Measurements from ENCODE around the gene CRYBG1. TPM values are rescaled to one million over a fixed set of nuclear protein-coding genes. Genes with fewer than 3 reads are reported as not detected.

The CRYBG1 gene
- polyA plus RNA-seq, 1 donor (not counting 4 experiments of a cell fraction or from before 2014, with no cell fraction given), result 54.7 TPM

GRCh38 chr6:106612671-106613416, 252.3 kb downstream of the CRYBG1 start:
- Histone ChIP-seq H3K36me3 (ENCODE audit: control insufficient read depth in 2 of 2, extremely low read depth in 1 of 2, insufficient read depth in 2 of 2, low read length in 2 of 2) (no peaks in the 10 kb centered on the region), H3K4me3 (ENCODE audit: control insufficient read depth in 2 of 3, extremely low read depth in 1 of 3, insufficient read depth in 2 of 3, low read depth in 1 of 3, low read length in 3 of 3) (no peak overlapping the region), H3K9me1 (ENCODE audit: control insufficient read depth, extremely low read depth, insufficient read depth, low read length) (no peaks in the 10 kb centered on the region), H3K27me3 (ENCODE audit: control insufficient read depth, extremely low read depth, insufficient read depth, low read length) (no peaks in the 10 kb centered on the region), H3K9ac (ENCODE audit: control insufficient read depth, extremely low read depth, insufficient read depth, low read length) (no peak overlapping the region), H3K79me2 (ENCODE audit: control insufficient read depth, insufficient read depth, low read length) (no peaks in the 10 kb centered on the region), H3K4me2 (ENCODE audit: control insufficient read depth, extremely low read depth, insufficient read depth, low read depth, low read length) (no peak overlapping the region), H3K27ac (ENCODE audit: control insufficient read depth, insufficient read depth, low read length) (no peak overlapping the region), H3K4me1 (ENCODE audit: control insufficient read depth, extremely low read depth, insufficient read depth, low read length) (no peaks in the 10 kb centered on the region), H4K20me1 (ENCODE audit: control insufficient read depth, extremely low read depth, insufficient read depth, low read length) (no peaks in the 10 kb centered on the region), H2AFZ (ENCODE audit: control insufficient read depth, low read length) (no peak overlapping the region), H3K9me3 (ENCODE audit: control insufficient read depth, low read depth, low read length) (no peaks in the 10 kb centered on the region)
- TF ChIP-seq CTCF (optimal IDR thresholded peaks at IDR 0.05 in 1 of 3, IDR thresholded peaks at IDR 0.05 in 1 of 3, conservative IDR thresholded peaks at IDR 0.05 in 1 of 3; ENCODE audit: extremely low read depth in 1 of 3, insufficient read depth in 2 of 3, low read length in 3 of 3), result no peak
- TF ChIP-seq EZH2 (IDR thresholded peaks at IDR 0.05; ENCODE audit: low read length), result no peak
- no peak for FAIRE-seq
- no peak for DNase-seq (ENCODE audit: low read depth, low spot score)
- dilution Hi-C loops (cut with MboI; ENCODE audit: extremely low pct_ligation_motif_present, low sequenced_read_pairs), result no loop called here

GRCh38 chr6:106613590-106613989, 253.1 kb downstream of the CRYBG1 start:
- Histone ChIP-seq H4K20me1 (ENCODE audit: control insufficient read depth, extremely low read depth, insufficient read depth, low read length) (no peaks in the 10 kb centered on the region), H3K36me3 (ENCODE audit: control insufficient read depth in 2 of 2, extremely low read depth in 1 of 2, insufficient read depth in 2 of 2, low read length in 2 of 2) (peaks cover 0 to 2% of the 10 kb centered on the region in 2 experiments), H3K9me3 (ENCODE audit: control insufficient read depth, low read depth, low read length) (no peaks in the 10 kb centered on the region), H3K27ac (ENCODE audit: control insufficient read depth, insufficient read depth, low read length) (no peak overlapping the region), H3K4me1 (ENCODE audit: control insufficient read depth, extremely low read depth, insufficient read depth, low read length) (no peaks in the 10 kb centered on the region), H3K79me2 (ENCODE audit: control insufficient read depth, insufficient read depth, low read length) (no peaks in the 10 kb centered on the region), H3K9me1 (ENCODE audit: control insufficient read depth, extremely low read depth, insufficient read depth, low read length) (no peaks in the 10 kb centered on the region), H3K27me3 (ENCODE audit: control insufficient read depth, extremely low read depth, insufficient read depth, low read length) (no peaks in the 10 kb centered on the region), H2AFZ (ENCODE audit: control insufficient read depth, low read length) (no peak overlapping the region), H3K4me3 (ENCODE audit: control insufficient read depth in 2 of 3, extremely low read depth in 1 of 3, insufficient read depth in 2 of 3, low read depth in 1 of 3, low read length in 3 of 3) (no peak overlapping the region), H3K4me2 (ENCODE audit: control insufficient read depth, extremely low read depth, insufficient read depth, low read depth, low read length) (no peak overlapping the region), H3K9ac (ENCODE audit: control insufficient read depth, extremely low read depth, insufficient read depth, low read length) (no peak overlapping the region)
- TF ChIP-seq CTCF (optimal IDR thresholded peaks at IDR 0.05 in 1 of 3, IDR thresholded peaks at IDR 0.05 in 1 of 3, conservative IDR thresholded peaks at IDR 0.05 in 1 of 3; ENCODE audit: extremely low read depth in 1 of 3, insufficient read depth in 2 of 3, low read length in 3 of 3) (no peak), EZH2 (IDR thresholded peaks at IDR 0.05; ENCODE audit: low read length) (no peak)
- dilution Hi-C loops (cut with MboI; ENCODE audit: extremely low pct_ligation_motif_present, low sequenced_read_pairs), result no loop called here
- DNase-seq (ENCODE audit: low read depth, low spot score), result no peak
- FAIRE-seq, result no peak
